Common myeloid progenitor, CD34-positive (primary cell): ENCODE results near the gene RNF217. TPM values are rescaled to one million over a fixed set of nuclear protein-coding genes. Genes with fewer than 3 reads are reported as not detected.
"Not testable (repeated sequence)": the region's sequence is repeated elsewhere in the genome, so short reads cannot be mapped to it uniquely, and the experiment has no call there.

Experiments used
- CTCF ChIA-PET: fragments of 350-600 bp; sonication (Branson Sonifier 250); formaldehyde crosslinking; loops from one replicate; lab custom pipeline; 2021; ENCODE audit warnings: antibody characterized with exemption; lab: Charles Lee
- POLR2A ChIA-PET: fragments of 350-600 bp; sonication (Branson Sonifier 250); formaldehyde crosslinking; loops from one replicate; lab custom pipeline; 2021; ENCODE audit warnings: antibody characterized with exemption; lab: Charles Lee
- DNase-seq, 3 donors: peaks; one replicate each; pipeline versions ENCODE4 v3.0.0 to v3.0.0-alpha.2; 2013
- H3K27ac ChIP-seq, 2 experiments: 1 replicate in 1 of 2; 2 replicates in 1 of 2; pipeline ENCODE4 v1.7.0; 2013; ENCODE audit warnings: inconsistent platforms in 2 of 2, low read length in 2 of 2, mild to moderate bottlenecking in 2 of 2, low read depth in 1 of 2, moderate library complexity in 1 of 2; ENCODE audit not compliant: severe bottlenecking in 2 of 2, insufficient read depth in 1 of 2, poor library complexity in 1 of 2
- H3K27me3 ChIP-seq, 5 experiments: replicated peaks in 2 of 5; 1 replicate in 3 of 5; 2 replicates in 2 of 5; pipeline versions ENCODE4 v1.6.1 to v1.7.0; 2013; ENCODE audit warnings: low read length in 4 of 5, mild to moderate bottlenecking in 2 of 5, moderate library complexity in 2 of 5, inconsistent platforms in 1 of 5; ENCODE audit not compliant: insufficient read depth in 5 of 5, control insufficient read depth in 4 of 5
- H3K36me3 ChIP-seq, 4 experiments: 1 replicate in 2 of 4; 2 replicates in 2 of 4; pipeline versions ENCODE4 v1.6.1 to v1.7.0; 2013; ENCODE audit warnings: low read length in 3 of 4, control low read depth in 1 of 4, mild to moderate bottlenecking in 1 of 4; ENCODE audit not compliant: control insufficient read depth in 4 of 4, insufficient read depth in 4 of 4
- H3K4me1 ChIP-seq, 4 experiments: 1 replicate in 3 of 4; 2 replicates in 1 of 4; pipeline versions ENCODE4 v1.6.1 to v1.7.1; 2013; ENCODE audit warnings: low read length in 3 of 4, mild to moderate bottlenecking in 3 of 4, control low read depth in 1 of 4, inconsistent platforms in 1 of 4, moderate library complexity in 1 of 4; ENCODE audit not compliant: control insufficient read depth in 4 of 4, insufficient read depth in 4 of 4; ENCODE audit errors: control extremely low read depth in 1 of 4
- H3K4me3 ChIP-seq, 7 experiments: 1 replicate in 4 of 7; 2 replicates in 3 of 7; pipeline versions ENCODE4 v1.5.1 to v1.7.0; 2013; ENCODE audit warnings: mild to moderate bottlenecking in 7 of 7, low read length in 6 of 7, moderate library complexity in 6 of 7, inconsistent platforms in 2 of 7, low read depth in 2 of 7, control low read depth in 1 of 7; ENCODE audit not compliant: insufficient read depth in 4 of 7, control insufficient read depth in 1 of 7; ENCODE audit errors: extremely low read depth in 1 of 7
- H3K9me3 ChIP-seq, 5 experiments: 1 replicate in 4 of 5; 2 replicates in 1 of 5; pipeline versions ENCODE4 v1.6.1 to v1.7.1; 2013; ENCODE audit warnings: low read length in 4 of 5, mild to moderate bottlenecking in 2 of 5, inconsistent platforms in 1 of 5, low read depth in 1 of 5, moderate library complexity in 1 of 5; ENCODE audit not compliant: control insufficient read depth in 4 of 5, insufficient read depth in 2 of 5; ENCODE audit errors: control extremely low read depth in 1 of 5
- WGBS: methylation state at CpG from one replicate; pipeline ENCODE4 v1.1.5; 2013; ENCODE audit not compliant: insufficient coverage; 5-methylcytosine and 5-hydroxymethylcytosine counted together
- polyA plus RNA-seq: library from polyadenylated mRNA; unstranded; fragments of 120-200 nt; gene quantifications from one replicate; pipeline ENCODE4 v1.2.1, GENCODE V29; 2013

Gene RNF217
- polyA plus RNA-seq, result 25.8 TPM

GRCh38 chr6:124961777-124962638 is at the start of gene RNF217:
TSS of gene RNF217 (plus strand) at chr6:124962437. CDS start at chr6:124962545, 108 bp downstream.
- H3K9me3 ChIP-seq, result no peaks in the 10 kb centered on the region
- peak within 1 kb of the TSS; percentile 51 to 89 for H3K27ac ChIP-seq
- DNase-seq, result peak; percentile 68 to 84 (median 76)
- ChIA-PET CTCF (interaction anchor here (1.4 to 3.9 kb wide), 2 partner anchors 12 to 152 kb away, joined by 3 to 16 read pairs; no protein-coding TSS in a partner anchor), POLR2A (interaction anchor here (0.7 kb wide), 1 partner anchor 345 kb away, joined by 3 read pairs; no protein-coding TSS in a partner anchor)
- H3K4me1 ChIP-seq, result peaks cover 15 to 45% (median 30%) of the 10 kb centered on the region in 4 experiments
- H3K27me3 ChIP-seq, result no peaks in the 10 kb centered on the region
- H3K36me3 ChIP-seq, result peaks cover 0 to 5% (median 1%) of the 10 kb centered on the region in 4 experiments
- WGBS, result 0% methylated on average over 88 of the region's 101 CpGs
- H3K4me3 ChIP-seq, result peak within 1 kb of the TSS; percentile 67 to 94 (median 84)

- no CpG with 5 or more reads among the region's 1 CpG for WGBS
- no peaks in the 10 kb centered on the region for H3K36me3 ChIP-seq
- ChIA-PET POLR2A (no interaction called here), CTCF (interaction anchor here (1.1 kb wide), 1 partner anchor 16 kb away, joined by 4 read pairs; no protein-coding TSS in a partner anchor)
- H3K27me3 ChIP-seq, result no peaks in the 10 kb centered on the region
- H3K27ac ChIP-seq, result no peak overlapping the region
- DNase-seq, result no peak
- no peaks in the 10 kb centered on the region for H3K4me1 ChIP-seq
- H3K9me3 ChIP-seq, result peaks cover 0 to 3% (median 2%) of the 10 kb centered on the region in 5 experiments
- H3K4me3 ChIP-seq, result no peak overlapping the region
These were observed 49.2 kb upstream of the RNF217 start for GRCh38 chr6:124913056-124913455.

GRCh38 chr6:124917769-124918168 is 44.5 kb upstream of the RNF217 start:
- peaks cover 0 to 18% (median 3%) of the 10 kb centered on the region in 5 experiments for H3K9me3 ChIP-seq
- H3K4me3 ChIP-seq, result no peak overlapping the region
- no peak overlapping the region for H3K27ac ChIP-seq
- ChIA-PET CTCF (no interaction called here), POLR2A (no interaction called here)
- no CpG with 5 or more reads among the region's 1 CpG for WGBS
- H3K36me3 ChIP-seq, result no peaks in the 10 kb centered on the region
- no peaks in the 10 kb centered on the region for H3K4me1 ChIP-seq
- DNase-seq, result no peak
- no peaks in the 10 kb centered on the region for H3K27me3 ChIP-seq

GRCh38 chr6:124919703-124920102 is 42.5 kb upstream of the RNF217 start:
- peaks cover 0 to 15% (median 3%) of the 10 kb centered on the region in 5 experiments for H3K9me3 ChIP-seq
- CTCF ChIA-PET, POLR2A ChIA-PET, H3K4me1 ChIP-seq, H3K36me3 ChIP-seq, H3K4me3 ChIP-seq, H3K27ac ChIP-seq, H3K27me3 ChIP-seq, DNase-seq: not testable (repeated sequence)
- whole genome bisulfite sequencing, result 100% methylated on average over 1 of the region's 2 CpGs

GRCh38 chr6:124924333-124924759 is 37.9 kb upstream of the RNF217 start:
- Histone ChIP-seq H3K4me3 (no peak overlapping the region), H3K27me3 (no peaks in the 10 kb centered on the region), H3K4me1 (no peaks in the 10 kb centered on the region), H3K9me3 (peaks cover 0 to 15% (median 3%) of the 10 kb centered on the region in 5 experiments), H3K36me3 (no peaks in the 10 kb centered on the region), H3K27ac (no peak overlapping the region)
- POLR2A ChIA-PET, result no interaction called here
- CTCF ChIA-PET, result no interaction called here
- WGBS, result no CpG with 5 or more reads among the region's 3 CpGs
- DNase-seq, result no peak

GRCh38 chr6:124926435-124926834 is 35.8 kb upstream of the RNF217 start:
- POLR2A ChIA-PET, result no interaction called here
- CTCF ChIA-PET, result no interaction called here
- Histone ChIP-seq H3K27me3 (no peaks in the 10 kb centered on the region), H3K27ac (no peak overlapping the region), H3K36me3 (no peaks in the 10 kb centered on the region), H3K9me3 (peaks cover 0 to 3% (median 0%) of the 10 kb centered on the region in 5 experiments), H3K4me3 (no peak overlapping the region), H3K4me1 (no peaks in the 10 kb centered on the region)
- 100% methylated on average over 2 of the region's 2 CpGs for WGBS
- no peak for DNase-seq

- no peaks in the 10 kb centered on the region for H3K27me3 ChIP-seq
- ChIA-PET CTCF (interaction anchor here (0.8 kb wide), 1 partner anchor 388 kb away, joined by 3 read pairs; no protein-coding TSS in a partner anchor), POLR2A (no interaction called here)
- 100% methylated on average over 1 of the region's 2 CpGs for WGBS
- H3K4me1 ChIP-seq, result no peaks in the 10 kb centered on the region
- no peak overlapping the region for H3K27ac ChIP-seq
- no peaks in the 10 kb centered on the region for H3K9me3 ChIP-seq
- H3K4me3 ChIP-seq, result no peak overlapping the region
- DNase-seq, result no peak
- no peaks in the 10 kb centered on the region for H3K36me3 ChIP-seq
These were observed 34.4 kb upstream of the RNF217 start for GRCh38 chr6:124927806-124928205.
